Uterus (tissue), 4 donors: ENCODE results near the gene TBC1D9. TPM values are rescaled to one million over a fixed set of nuclear protein-coding genes. Genes with fewer than 3 reads are reported as not detected.

ENCODE experiments used
- DNase-seq, 2 donors: peaks; one replicate each; pipeline ENCODE4 v3.0.0-alpha.2; 2019 to 2020
- H3K27ac ChIP-seq, 2 donors: fragments of 200-600 bp; sonication (generic); 1 replicate in 1 of 2; 2 replicates in 1 of 2; pipeline ENCODE4 v1.5.1; 2016 to 2018
- H3K27me3 ChIP-seq, 2 donors: fragments of 200-600 bp; sonication (generic); one replicate each; pipeline ENCODE4 v1.5.1; 2018 to 2019; ENCODE audit warnings: control low read depth in 1 of 2
- H3K36me3 ChIP-seq, 2 donors: fragments of 200-600 bp; sonication (generic); one replicate each; pipeline ENCODE4 v1.5.1; 2019; ENCODE audit warnings: control low read depth in 1 of 2
- H3K4me1 ChIP-seq, 2 donors: fragments of 200-600 bp; sonication (generic); one replicate each; pipeline ENCODE4 v1.5.1; 2018 to 2019; ENCODE audit warnings: control low read depth in 1 of 2
- H3K4me3 ChIP-seq, 2 donors: fragments of 200-600 bp; sonication (generic); 1 replicate in 1 of 2; 2 replicates in 1 of 2; pipeline ENCODE4 v1.5.1; 2018 to 2019; ENCODE audit warnings: mild to moderate bottlenecking in 1 of 2
- H3K9me3 ChIP-seq, 2 donors: fragments of 200-600 bp; sonication (generic); one replicate each; pipeline ENCODE4 v1.5.1; 2019; ENCODE audit warnings: control low read depth in 1 of 2
- CTCF ChIP-seq, 4 experiments: fragments of 200-600 bp in 2 of 4; fragments of 450-650 bp in 2 of 4; sonication (generic) in 2 of 4; IDR thresholded peaks; one replicate each; pipeline ENCODE4 v1.5.1; 2016 to 2019; ENCODE audit warnings: antibody characterized with exemption in 4 of 4, mild to moderate bottlenecking in 2 of 4, moderate library complexity in 1 of 4
- POLR2A ChIP-seq, 2 donors: fragments of 450-650 bp; IDR thresholded peaks; one replicate each; pipeline ENCODE4 v1.6.1; 2016; ENCODE audit warnings: antibody characterized with exemption in 2 of 2, mild to moderate bottlenecking in 1 of 2, moderate library complexity in 1 of 2
- intact Hi-C: fragments of 100-400 bp; cut with DNase I; formaldehyde crosslinking; loops from one replicate; pipeline ENCODE4 v1.15.1; 2023; ENCODE audit warnings: low total_unique reads
- total RNA-seq, 4 donors: library from RNA; depleted of rRNA in 3 of 4; stranded (reverse); fragments of >200 nt in 3 of 4; gene quantifications; one replicate each; pipeline versions ENCODE4 v1.1.0 to v1.2.4, GENCODE V29; 2014 to 2023
- donor health status: DM: yes; HTN: yes; CAD: no.

Gene TBC1D9
- 10 to 100 TPM in 3 of 4 donors, 1 to 10 TPM in 1; 3.8 to 48.8 (median 13.3) TPM for total RNA-seq

GRCh38 chr4:140756319-140757231, at the start of gene TBC1D9:
Gene TBC1D9 (minus strand): TSS chr4:140756385. CDS start chr4:140756045, 340 bp downstream.
- H3K27ac ChIP-seq = peak within 1 kb of the TSS; percentile 91 to 96
- intact Hi-C loops = no loop called here
- no peaks in the 10 kb centered on the region for H3K36me3 ChIP-seq
- no peaks in the 10 kb centered on the region for H3K4me1 ChIP-seq
- no peaks in the 10 kb centered on the region for H3K27me3 ChIP-seq
- DNase-seq = peak; percentile 68 to 81
- no peaks in the 10 kb centered on the region for H3K9me3 ChIP-seq
- no peak for TF ChIP-seq CTCF (IDR thresholded peaks at IDR 0.05)
- peak; percentile 48 to 55 for TF ChIP-seq POLR2A (IDR thresholded peaks at IDR 0.05)
- peak within 1 kb of the TSS; percentile 83 to 87 for H3K4me3 ChIP-seq

GRCh38 chr4:140805293-140805692, 49.1 kb upstream of the TBC1D9 start:
- Histone ChIP-seq H3K27ac (no peak overlapping the region), H3K27me3 (no peaks in the 10 kb centered on the region), H3K4me3 (no peak overlapping the region), H3K9me3 (no peaks in the 10 kb centered on the region), H3K36me3 (no peaks in the 10 kb centered on the region), H3K4me1 (peaks cover 0 to 4% of the 10 kb centered on the region in 2 donors)
- TF ChIP-seq POLR2A (IDR thresholded peaks at IDR 0.05) = no peak
- TF ChIP-seq CTCF (IDR thresholded peaks at IDR 0.05) = no peak
- intact Hi-C loops = no loop called here
- no peak for DNase-seq

- H3K9me3 ChIP-seq = no peaks in the 10 kb centered on the region
- no peak overlapping the region for H3K4me3 ChIP-seq
- no peaks in the 10 kb centered on the region for H3K36me3 ChIP-seq
- DNase-seq = no peak
- intact Hi-C loops = no loop called here
- H3K4me1 ChIP-seq = peaks cover 0 to 3% of the 10 kb centered on the region in 2 donors
- H3K27me3 ChIP-seq = no peaks in the 10 kb centered on the region
- no peak overlapping the region for H3K27ac ChIP-seq
- TF ChIP-seq POLR2A (IDR thresholded peaks at IDR 0.05) (no peak), CTCF (IDR thresholded peaks at IDR 0.05) (no peak)
Observed at GRCh38 chr4:140802591-140802990, 46.4 kb upstream of the TBC1D9 start.

- no peak for DNase-seq
- H3K4me1 ChIP-seq = no peaks in the 10 kb centered on the region
- intact Hi-C loops = no loop called here
- no peaks in the 10 kb centered on the region for H3K36me3 ChIP-seq
- no peaks in the 10 kb centered on the region for H3K27me3 ChIP-seq
- H3K4me3 ChIP-seq = no peak overlapping the region
- no peak overlapping the region for H3K27ac ChIP-seq
- H3K9me3 ChIP-seq = no peaks in the 10 kb centered on the region
- no peak for TF ChIP-seq CTCF (IDR thresholded peaks at IDR 0.05)
Observed at GRCh38 chr4:140800666-140801065, 44.5 kb upstream of the TBC1D9 start.

GRCh38 chr4:140799686-140800225, 43.6 kb upstream of the TBC1D9 start:
- intact Hi-C loops = no loop called here
- Histone ChIP-seq H3K27me3 (no peaks in the 10 kb centered on the region), H3K4me1 (no peaks in the 10 kb centered on the region), H3K36me3 (no peaks in the 10 kb centered on the region), H3K27ac (no peak overlapping the region), H3K4me3 (no peak overlapping the region), H3K9me3 (no peaks in the 10 kb centered on the region)
- no peak for DNase-seq
- TF ChIP-seq CTCF (IDR thresholded peaks at IDR 0.05) (no peak), POLR2A (IDR thresholded peaks at IDR 0.05) (no peak)
